Lower leg skin (tissue), 4 donors: ENCODE data around the gene OTC. TPM values are rescaled to one million over a fixed set of nuclear protein-coding genes. Genes with fewer than 3 reads are reported as not detected.

ENCODE experiments used
- DNase-seq, 2 donors: peaks; one replicate each; pipeline ENCODE4 v3.0.0-alpha.2; 2019; ENCODE audit warnings: low spot score in 2 of 2
- H3K4me3 ChIP-seq: fragments of 200-600 bp; sonication (generic); 2 replicates; pipeline ENCODE4 v1.5.1; 2017; ENCODE audit warnings: mild to moderate bottlenecking, low read depth; ENCODE audit not compliant: poor library complexity, severe bottlenecking
- CTCF ChIP-seq, 3 donors: fragments of 450-650 bp; IDR thresholded peaks; one replicate each; pipeline ENCODE4 v1.5.1; 2016; ENCODE audit warnings: antibody characterized with exemption in 3 of 3, mild to moderate bottlenecking in 3 of 3, moderate library complexity in 2 of 3
- POLR2A ChIP-seq, 2 donors: fragments of 450-650 bp; IDR thresholded peaks; one replicate each; pipeline ENCODE4 v1.6.1; 2016 to 2017; ENCODE audit warnings: antibody characterized with exemption in 2 of 2, mild to moderate bottlenecking in 1 of 2, moderate library complexity in 1 of 2
- WGBS, 2 donors: methylation state at CpG; one replicate each; pipeline ENCODE4 v1.1.5; 2018; 5-methylcytosine and 5-hydroxymethylcytosine counted together
- intact Hi-C: fragments of 100-400 bp; cut with DNase I; formaldehyde crosslinking; loops from one replicate; pipeline ENCODE4 v1.15.0; 2023; ENCODE audit warnings: low total_unique reads
- total RNA-seq, 4 donors: library from RNA; depleted of rRNA; stranded (reverse); fragments of >200 nt; gene quantifications; one replicate each; pipeline ENCODE4 v1.1.0, GENCODE V29; 2016

Gene OTC
- total RNA-seq, 4 donors from 2014 or later: not detected

GRCh38 chrX:38402118-38402517 is 49.7 kb downstream of the OTC start:
- H3K4me3 ChIP-seq: no peak overlapping the region
- TF ChIP-seq POLR2A (IDR thresholded peaks at IDR 0.05) (no peak), CTCF (IDR thresholded peaks at IDR 0.05) (no peak)
- no peak for DNase-seq
- intact Hi-C loops: no loop called here

GRCh38 chrX:38403834-38404233 is 51.4 kb downstream of the OTC start:
- intact Hi-C loops: no loop called here

GRCh38 chrX:38407126-38407525 is 54.7 kb downstream of the OTC start:
- intact Hi-C loops: no loop called here
- DNase-seq: no peak
- WGBS, 2 donors: 30 to 41% methylated on average over 4 of the region's 4 CpGs
- H3K4me3 ChIP-seq: no peak overlapping the region
- TF ChIP-seq POLR2A (IDR thresholded peaks at IDR 0.05) (no peak), CTCF (IDR thresholded peaks at IDR 0.05) (no peak)

More at GRCh38 chrX:38403834-38404233, 51.4 kb downstream of the OTC start:
- no peak for TF ChIP-seq CTCF (IDR thresholded peaks at IDR 0.05)
- no peak for TF ChIP-seq POLR2A (IDR thresholded peaks at IDR 0.05)
- H3K4me3 ChIP-seq: no peak overlapping the region
- WGBS, 2 donors: 74 to 93% methylated on average over 1 of the region's 1 CpG
- no peak for DNase-seq

GRCh38 chrX:38409289-38409688 is 56.9 kb downstream of the OTC start:
- H3K4me3 ChIP-seq: no peak overlapping the region
- no peak for TF ChIP-seq CTCF (IDR thresholded peaks at IDR 0.05)
- no peak for TF ChIP-seq POLR2A (IDR thresholded peaks at IDR 0.05)
- DNase-seq: no peak
- intact Hi-C loops: no loop called here

GRCh38 chrX:38426785-38427184 is 74.4 kb downstream of the OTC start:
- DNase-seq: no peak
- TF ChIP-seq POLR2A (IDR thresholded peaks at IDR 0.05) (no peak), CTCF (IDR thresholded peaks at IDR 0.05) (no peak)
- no peak overlapping the region for H3K4me3 ChIP-seq
- intact Hi-C loops: no loop called here

GRCh38 chrX:38431525-38431924 is 79.1 kb downstream of the OTC start:
- intact Hi-C loops: no loop called here
- 68 to 95% methylated on average over 1 of the region's 1 CpG for WGBS, 2 donors
- TF ChIP-seq CTCF (IDR thresholded peaks at IDR 0.05) (no peak), POLR2A (IDR thresholded peaks at IDR 0.05) (no peak)

More at GRCh38 chrX:38431525-38431924, 79.1 kb downstream of the OTC start:
- no peak for DNase-seq
- no peak overlapping the region for H3K4me3 ChIP-seq
